ENCODE results near the gene NDRG3.

DNA sequence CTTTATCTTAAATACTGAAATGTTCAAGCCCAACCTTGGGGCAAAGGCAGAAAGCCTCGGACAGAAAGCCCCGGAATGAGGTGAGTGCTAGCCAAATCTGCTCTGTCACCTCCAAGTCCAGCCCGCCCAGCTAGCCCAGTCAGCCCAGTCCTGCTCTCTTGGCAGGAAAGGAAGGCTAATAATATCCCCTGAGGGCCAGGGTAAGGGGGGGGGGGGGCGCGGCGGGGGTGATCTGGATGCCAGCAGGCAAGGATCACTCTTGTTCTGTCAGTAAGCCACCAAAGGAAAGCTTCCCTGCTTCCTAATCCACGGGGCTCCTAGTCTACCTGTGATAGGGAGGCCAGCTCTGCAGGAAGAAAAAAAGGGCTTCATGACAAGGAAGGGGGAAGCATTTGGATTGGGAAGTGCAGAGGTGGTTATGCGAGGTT, 1.1 kb downstream of the NDRG3 start:
- TF ChIP-seq, protein P1, sequence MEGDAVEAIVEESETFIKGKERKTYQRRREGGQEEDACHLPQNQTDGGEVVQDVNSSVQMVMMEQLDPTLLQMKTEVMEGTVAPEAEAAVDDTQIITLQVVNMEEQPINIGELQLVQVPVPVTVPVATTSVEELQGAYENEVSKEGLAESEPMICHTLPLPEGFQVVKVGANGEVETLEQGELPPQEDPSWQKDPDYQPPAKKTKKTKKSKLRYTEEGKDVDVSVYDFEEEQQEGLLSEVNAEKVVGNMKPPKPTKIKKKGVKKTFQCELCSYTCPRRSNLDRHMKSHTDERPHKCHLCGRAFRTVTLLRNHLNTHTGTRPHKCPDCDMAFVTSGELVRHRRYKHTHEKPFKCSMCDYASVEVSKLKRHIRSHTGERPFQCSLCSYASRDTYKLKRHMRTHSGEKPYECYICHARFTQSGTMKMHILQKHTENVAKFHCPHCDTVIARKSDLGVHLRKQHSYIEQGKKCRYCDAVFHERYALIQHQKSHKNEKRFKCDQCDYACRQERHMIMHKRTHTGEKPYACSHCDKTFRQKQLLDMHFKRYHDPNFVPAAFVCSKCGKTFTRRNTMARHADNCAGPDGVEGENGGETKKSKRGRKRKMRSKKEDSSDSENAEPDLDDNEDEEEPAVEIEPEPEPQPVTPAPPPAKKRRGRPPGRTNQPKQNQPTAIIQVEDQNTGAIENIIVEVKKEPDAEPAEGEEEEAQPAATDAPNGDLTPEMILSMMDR (IDR thresholded peaks at IDR 0.05): no peak
- TF ChIP-seq EP300 (IDR thresholded peaks at IDR 0.05): no peak
- no peak for TF ChIP-seq POLR2A (IDR thresholded peaks at IDR 0.05)
